H1 (cell line): ENCODE measurements around the gene ARL3. TPM values are rescaled to one million over a fixed set of nuclear protein-coding genes. Genes with fewer than 3 reads are reported as not detected.

ENCODE experiments used
- CTCF ChIA-PET: fragments of 300-600 bp; sonication (Branson Sonifier 250); formaldehyde crosslinking; loops from one replicate; lab custom pipeline; 2021; ENCODE audit not compliant: partially characterized antibody; lab: Charles Lee
- POLR2A ChIA-PET: fragments of 300-600 bp; sonication (Branson Sonifier 250); formaldehyde crosslinking; loops from one replicate; lab custom pipeline; 2021; ENCODE audit warnings: inconsistent platforms; ENCODE audit not compliant: partially characterized antibody; lab: Charles Lee
- DNase-seq, 2 experiments: peaks; one replicate each; pipeline versions ENCODE4 v3.0.0 to v3.0.0-alpha.2; 2010 to 2022; ENCODE audit warnings: low spot score in 2 of 2, low read depth in 1 of 2, mixed read lengths in 1 of 2
- FAIRE-seq: peaks from 2 replicates; lab custom pipeline; 2011; peaks lifted over from hg19 to GRCh38; lab: Jason Lieb, UNC
- H2AFZ ChIP-seq: 2 replicates; pipeline ENCODE4 v1.8.1; 2012; ENCODE audit warnings: low read length, inconsistent platforms
- H2AK5ac ChIP-seq: 2 replicates; pipeline ENCODE4 v1.6.1; 2013; ENCODE audit warnings: low read depth, low read length
- H2BK120ac ChIP-seq: replicated peaks from 2 replicates; pipeline ENCODE3; 2013; ENCODE audit warnings: low read depth, low read length, inconsistent platforms
- H2BK12ac ChIP-seq: 2 replicates; pipeline ENCODE4 v1.6.1; 2013; ENCODE audit warnings: low read depth, low read length
- H2BK15ac ChIP-seq: 2 replicates; pipeline ENCODE4 v1.6.1; 2013; ENCODE audit warnings: low read length
- H2BK20ac ChIP-seq: 2 replicates; pipeline ENCODE4 v1.6.1; 2013; ENCODE audit warnings: low read length
- H2BK5ac ChIP-seq: 2 replicates; pipeline ENCODE4 v1.6.1; 2013; ENCODE audit warnings: low read depth, low read length
- H3K14ac ChIP-seq: 2 replicates; pipeline ENCODE4 v1.6.1; 2013; ENCODE audit warnings: inconsistent platforms; ENCODE audit not compliant: insufficient read length
- H3K18ac ChIP-seq: 2 replicates; pipeline ENCODE4 v1.6.1; 2013; ENCODE audit warnings: low read length; ENCODE audit errors: extremely low read depth
- H3K23ac ChIP-seq: 2 replicates; pipeline ENCODE4 v1.6.1; 2013; ENCODE audit warnings: inconsistent platforms; ENCODE audit not compliant: insufficient read length
- H3K23me2 ChIP-seq: 2 replicates; pipeline ENCODE4 v1.6.1; 2013; ENCODE audit warnings: low read depth, low read length
- H3K27ac ChIP-seq: 2 replicates; pipeline ENCODE4 v1.6.1; 2011; ENCODE audit warnings: low read depth, low read length, inconsistent platforms
- H3K27me3 ChIP-seq, 4 experiments: replicated peaks in 1 of 4; 1 replicate in 1 of 4; 2 replicates in 3 of 4; pipeline versions ENCODE4 v1.6.1 to v1.8.1; 2011 to 2013; ENCODE audit warnings: low read length in 3 of 4, mild to moderate bottlenecking in 3 of 4, inconsistent platforms in 2 of 4, mixed read lengths in 2 of 4, moderate library complexity in 1 of 4; ENCODE audit not compliant: control insufficient read depth in 3 of 4, insufficient read depth in 3 of 4; ENCODE audit errors: extremely low read depth in 1 of 4
- H3K36me3 ChIP-seq, 4 experiments: 2 replicates each; pipeline versions ENCODE4 v1.6.1 to v1.8.1; 2011 to 2013; ENCODE audit warnings: mild to moderate bottlenecking in 4 of 4, low read length in 3 of 4, moderate library complexity in 2 of 4, control low read depth in 1 of 4, inconsistent platforms in 1 of 4; ENCODE audit not compliant: insufficient read depth in 4 of 4, control insufficient read depth in 2 of 4
- H3K4ac ChIP-seq: replicated peaks from 2 replicates; pipeline ENCODE3; 2013; ENCODE audit warnings: low read length, low read depth, mixed read lengths, inconsistent platforms; ENCODE audit not compliant: insufficient read length
- H3K4me1 ChIP-seq, 4 experiments: replicated peaks in 1 of 4; 1 replicate in 1 of 4; 2 replicates in 3 of 4; pipeline versions ENCODE4 v1.6.1 to v1.8.1; 2011 to 2013; ENCODE audit warnings: low read length in 3 of 4, inconsistent platforms in 2 of 4, mixed read lengths in 1 of 4; ENCODE audit not compliant: insufficient read depth in 4 of 4, control insufficient read depth in 3 of 4
- H3K4me2 ChIP-seq, 2 experiments: 2 replicates each; pipeline versions ENCODE4 v1.6.1 to v1.8.1; 2011 to 2013; ENCODE audit warnings: low read depth in 2 of 2, low read length in 2 of 2, control low read depth in 1 of 2, inconsistent platforms in 1 of 2, mild to moderate bottlenecking in 1 of 2; ENCODE audit not compliant: insufficient read depth in 1 of 2
- H3K4me3 ChIP-seq, 4 experiments: fragments of 200-600, 300-600 bp in 1 of 4; sonication (generic), shearing (Covaris generic), sonication (Bioruptor Twin) in 1 of 4; 2 replicates each; pipeline versions ENCODE4 v1.5.1 to v1.8.1; 2011 to 2016; ENCODE audit warnings: low read length in 4 of 4, low read depth in 3 of 4, control low read depth in 2 of 4, inconsistent platforms in 2 of 4, mild to moderate bottlenecking in 2 of 4, mixed read lengths in 1 of 4, moderate library complexity in 1 of 4; ENCODE audit not compliant: insufficient read depth in 2 of 4; ENCODE audit errors: extremely low read depth in 1 of 4
- H3K56ac ChIP-seq: replicated peaks from 2 replicates; pipeline ENCODE3; 2013; ENCODE audit warnings: low read depth, mild to moderate bottlenecking, mixed read lengths, low read length, inconsistent platforms; ENCODE audit not compliant: insufficient read length
- H3K79me1 ChIP-seq: 2 replicates; pipeline ENCODE4 v1.6.1; 2013; ENCODE audit warnings: low read depth, low read length, control low read depth
- H3K79me2 ChIP-seq, 2 experiments: 2 replicates each; pipeline versions ENCODE4 v1.6.1 to v1.8.1; 2012 to 2013; ENCODE audit warnings: low read length in 2 of 2, mild to moderate bottlenecking in 2 of 2, inconsistent platforms in 1 of 2; ENCODE audit not compliant: insufficient read depth in 2 of 2, control insufficient read depth in 1 of 2
- H3K9ac ChIP-seq, 4 experiments: replicated peaks in 1 of 4; 1 replicate in 1 of 4; 2 replicates in 3 of 4; pipeline versions ENCODE4 v1.6.1 to v1.8.1; 2011 to 2013; ENCODE audit warnings: low read depth in 3 of 4, low read length in 3 of 4, control low read depth in 2 of 4, mild to moderate bottlenecking in 2 of 4, moderate library complexity in 2 of 4, inconsistent platforms in 1 of 4; ENCODE audit errors: extremely low read depth in 1 of 4
- H3K9me3 ChIP-seq, 2 experiments: 2 replicates each; pipeline versions ENCODE4 v1.6.1 to v1.8.1; 2012 to 2013; ENCODE audit warnings: mild to moderate bottlenecking in 2 of 2, moderate library complexity in 2 of 2, control low read depth in 1 of 2, inconsistent platforms in 1 of 2, low read depth in 1 of 2, low read length in 1 of 2, mixed read lengths in 1 of 2; ENCODE audit not compliant: insufficient read depth in 2 of 2
- H4K20me1 ChIP-seq, 2 experiments: replicated peaks in 1 of 2; 2 replicates each; pipeline versions ENCODE3 to v1.8.1; 2011 to 2013; ENCODE audit warnings: inconsistent platforms in 2 of 2, low read length in 2 of 2, mild to moderate bottlenecking in 1 of 2; ENCODE audit not compliant: insufficient read depth in 2 of 2, control insufficient read depth in 1 of 2
- H4K5ac ChIP-seq: 2 replicates; pipeline ENCODE4 v1.6.1; 2013; ENCODE audit warnings: low read length, low read depth, mixed read lengths, inconsistent platforms; ENCODE audit not compliant: insufficient read length
- H4K8ac ChIP-seq: 2 replicates; pipeline ENCODE4 v1.8.0; 2013; ENCODE audit warnings: mild to moderate bottlenecking, moderate library complexity, low read length, inconsistent platforms; ENCODE audit not compliant: insufficient read depth; ENCODE audit errors: extremely low read depth
- H4K91ac ChIP-seq: replicated peaks from 2 replicates; pipeline ENCODE3; 2013; ENCODE audit warnings: low read length, mixed read lengths, inconsistent platforms; ENCODE audit not compliant: insufficient read length
- HDAC2 ChIP-seq, 2 experiments: fragments of 300-600 bp in 1 of 2; sonication (generic) in 1 of 2; IDR thresholded peaks; 2 replicates each; pipeline ENCODE4 v1.6.1; 2011 to 2012; ENCODE audit warnings: low read depth in 2 of 2, low read length in 2 of 2, mild to moderate bottlenecking in 2 of 2, moderate library complexity in 2 of 2, borderline replicate concordance in 1 of 2, inconsistent platforms in 1 of 2
- KDM5A ChIP-seq: fragments of 200-600 bp; IDR thresholded peaks from 2 replicates; pipeline ENCODE4 v1.7.1; 2012; ENCODE audit warnings: mild to moderate bottlenecking, low read length, inconsistent platforms, mixed read lengths
- MAFK ChIP-seq: IDR thresholded peaks from 2 replicates; pipeline ENCODE4 v1.6.1; 2012; ENCODE audit warnings: low read depth, mild to moderate bottlenecking, improper control_type of control experiment, low read length
- NRF1 ChIP-seq: IDR thresholded peaks from 2 replicates; pipeline ENCODE4 v1.6.1; 2011; ENCODE audit warnings: mild to moderate bottlenecking, low read depth, low read length, improper control_type of control experiment
- PHF8 ChIP-seq: fragments of 200-600 bp; sonication (generic); conservative IDR thresholded peaks from 2 replicates; pipeline ENCODE4 v1.7.1; 2012; ENCODE audit warnings: low read depth, mild to moderate bottlenecking, inconsistent platforms, low read length, moderate library complexity
- POLR2AphosphoS5 ChIP-seq: IDR thresholded peaks from 2 replicates; pipeline ENCODE4 v1.6.1; 2011; ENCODE audit warnings: low read depth, low read length
- POU5F1 ChIP-seq: IDR thresholded peaks from 2 replicates; pipeline ENCODE4 v1.6.1; 2011; ENCODE audit warnings: low read depth, mild to moderate bottlenecking, low read length, moderate library complexity
- SIN3A ChIP-seq, 2 experiments: IDR thresholded peaks in 1 of 2; conservative IDR thresholded peaks in 1 of 2; 2 replicates each; pipeline ENCODE4 v1.6.1; 2011 to 2012; ENCODE audit warnings: low read length in 2 of 2, improper control_type of control experiment in 1 of 2, low read depth in 1 of 2, mild to moderate bottlenecking in 1 of 2
- TBP ChIP-seq: IDR thresholded peaks from 2 replicates; pipeline ENCODE4 v1.6.1; 2011; ENCODE audit warnings: low read depth, low read length, improper control_type of control experiment
- YY1 ChIP-seq: IDR thresholded peaks from 2 replicates; pipeline ENCODE4 v1.6.1; 2011; ENCODE audit warnings: low read depth, mild to moderate bottlenecking, low read length
- WGBS, 2 experiments: shearing (Covaris generic) in 1 of 2; methylation state at CpG; one replicate each; pipeline versions ENCODE4 v1.1.6 to v1.1.7; 2013 to 2015; ENCODE audit warnings: low lambda C conversion rate in 2 of 2, mixed read lengths in 2 of 2, inconsistent platforms in 1 of 2, low coverage in 1 of 2, missing lambda C conversion rate in 1 of 2; ENCODE audit not compliant: insufficient replicate concordance in 2 of 2, insufficient coverage in 1 of 2, insufficient read length in 1 of 2; ENCODE audit errors: extremely low coverage in 1 of 2, missing lambda C conversion rate in 1 of 2; 5-methylcytosine and 5-hydroxymethylcytosine counted together
- polyA plus RNA-seq, 7 experiments: library from polyadenylated mRNA; depleted of rRNA in 3 of 7; stranded (reverse) in 5 of 7; unstranded in 2 of 7; fragments of >200 nt in 5 of 7; fragments of 200-250 nt in 2 of 7; gene quantifications; 1 replicate in 5 of 7; 2 replicates in 1 of 7; 4 replicates in 1 of 7; pipeline versions ENCODE4 v1.2.1 to v1.2.3, GENCODE V29; 2011 to 2013; ENCODE audit warnings: missing spikeins in 2 of 7, mixed read lengths in 2 of 7
- total RNA-seq: library from RNA; stranded (reverse); fragmentation: NEBNext Ultra II Directional; extraction: Animal tissue kit (Norgen Biotek cat#: 25700); gene quantifications from 2 replicates; pipeline ENCODE4 v1.2.1, GENCODE V29; 2021

The ARL3 gene
- total and polyA plus RNA-seq, 2 of the 8 experiments (the other 6 are each of a cell fraction or from before 2014, with no cell fraction given) = 8.8 to 16.2 TPM

DNA sequence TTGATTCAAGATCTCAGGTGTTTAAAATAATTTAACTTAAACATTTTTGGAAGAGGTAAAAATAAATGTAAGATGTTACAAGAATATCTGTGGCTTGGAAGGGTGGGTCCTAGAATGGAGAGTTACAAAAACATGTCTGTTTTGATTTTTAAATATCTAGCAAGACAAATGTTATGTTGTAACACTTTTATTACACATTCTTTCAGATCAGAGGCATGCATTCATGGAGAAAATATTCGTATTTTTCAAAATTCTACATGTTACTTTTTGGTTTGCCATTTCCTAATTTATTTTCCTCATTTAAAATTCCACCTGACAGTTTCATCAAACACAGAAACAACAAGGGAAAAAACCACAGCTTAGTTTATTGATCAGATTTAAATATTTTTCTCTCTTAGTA lies 39.5 kb upstream of the ARL3 start:
- Histone ChIP-seq H3K4ac (no peak overlapping the region), H3K79me2 (peaks cover 3 to 5% of the 10 kb centered on the region in 2 experiments; a peak in 2 of 4 replicates), H3K36me3 (no peaks in the 10 kb centered on the region), H4K91ac (no peak overlapping the region), H2BK5ac (no peak overlapping the region), H3K27me3 (no peaks in the 10 kb centered on the region), H2BK20ac (no peak overlapping the region), H3K14ac (no peak overlapping the region), H3K23me2 (no peaks in the 10 kb centered on the region), H2BK120ac (no peak overlapping the region), H3K79me1 (peaks cover 3% of the 10 kb centered on the region; the same call in 1 of the 2 replicates), H3K18ac (no peak overlapping the region), H2BK12ac (no peak overlapping the region), H3K27ac (no peak overlapping the region), H3K9me3 (no peaks in the 10 kb centered on the region), H3K4me1 (no peaks in the 10 kb centered on the region), H4K5ac (no peak overlapping the region), H2AK5ac (no peak overlapping the region), H3K9ac (no peak overlapping the region), H4K20me1 (no peaks in the 10 kb centered on the region), H2AFZ (no peak overlapping the region), H2BK15ac (no peak overlapping the region), H3K4me3 (no peak overlapping the region), H3K4me2 (no peak overlapping the region), H3K23ac (no peak overlapping the region), H3K56ac (no peak overlapping the region)
- POLR2A ChIA-PET = interaction anchor here (1.4 to 4.1 kb wide), 3 partner anchors 9 to 22 kb away, joined by 5 to 22 read pairs (median 6); partner anchors contain the start of gene WBP1L
- no peak for DNase-seq
- WGBS, 2 experiments = 92% methylated on average over 1 of the region's 1 CpG; no CpG with 5 or more reads in 1 of the 2 experiments
- FAIRE-seq = no peak
- TF ChIP-seq SIN3A (conservative IDR thresholded peaks at IDR 0.05 in 1 of 2, IDR thresholded peaks at IDR 0.05 in 1 of 2; ENCODE audit: low read depth in 1 of 2, low read length in 2 of 2) (no peak), NRF1 (no peak), POLR2AphosphoS5 (no peak), PHF8 (no peak), POU5F1 (no peak), YY1 (no peak), KDM5A (no peak), TBP (no peak), MAFK (no peak), HDAC2 (IDR thresholded peaks at IDR 0.05; ENCODE audit: borderline replicate concordance in 1 of 2, low read depth in 2 of 2, low read length in 2 of 2) (no peak)
- TF ChIP-seq, all 59 proteins: peak for 0
- CTCF ChIA-PET = interaction anchor here (0.8 to 5.2 kb wide), 24 partner anchors 10 to 315 kb away, joined by 3 to 42 read pairs (median 4); partner anchors contain the start of genes CYP17A1 and WBP1L
- H4K8ac ChIP-seq = no peak overlapping the region
